H1 (cell line): ENCODE measurements around the gene RABGAP1. TPM values are rescaled to one million over a fixed set of nuclear protein-coding genes. Genes with fewer than 3 reads are reported as not detected.

Experiments used
- CTCF ChIA-PET: fragments of 300-600 bp; sonication (Branson Sonifier 250); formaldehyde crosslinking; loops from one replicate; lab custom pipeline; 2021; ENCODE audit not compliant: partially characterized antibody; lab: Charles Lee
- POLR2A ChIA-PET: fragments of 300-600 bp; sonication (Branson Sonifier 250); formaldehyde crosslinking; loops from one replicate; lab custom pipeline; 2021; ENCODE audit warnings: inconsistent platforms; ENCODE audit not compliant: partially characterized antibody; lab: Charles Lee
- DNase-seq, 2 experiments: peaks; one replicate each; pipeline versions ENCODE4 v3.0.0 to v3.0.0-alpha.2; 2010 to 2022; ENCODE audit warnings: low spot score in 2 of 2, low read depth in 1 of 2, mixed read lengths in 1 of 2
- FAIRE-seq: peaks from 2 replicates; lab custom pipeline; 2011; peaks lifted over from hg19 to GRCh38; lab: Jason Lieb, UNC
- H2AFZ ChIP-seq: 2 replicates; pipeline ENCODE4 v1.8.1; 2012; ENCODE audit warnings: low read length, inconsistent platforms
- H2AK5ac ChIP-seq: 2 replicates; pipeline ENCODE4 v1.6.1; 2013; ENCODE audit warnings: low read depth, low read length
- H2BK120ac ChIP-seq: replicated peaks from 2 replicates; pipeline ENCODE3; 2013; ENCODE audit warnings: low read depth, low read length, inconsistent platforms
- H2BK12ac ChIP-seq: 2 replicates; pipeline ENCODE4 v1.6.1; 2013; ENCODE audit warnings: low read depth, low read length
- H2BK15ac ChIP-seq: 2 replicates; pipeline ENCODE4 v1.6.1; 2013; ENCODE audit warnings: low read length
- H2BK20ac ChIP-seq: 2 replicates; pipeline ENCODE4 v1.6.1; 2013; ENCODE audit warnings: low read length
- H2BK5ac ChIP-seq: 2 replicates; pipeline ENCODE4 v1.6.1; 2013; ENCODE audit warnings: low read depth, low read length
- H3K14ac ChIP-seq: 2 replicates; pipeline ENCODE4 v1.6.1; 2013; ENCODE audit warnings: inconsistent platforms; ENCODE audit not compliant: insufficient read length
- H3K18ac ChIP-seq: 2 replicates; pipeline ENCODE4 v1.6.1; 2013; ENCODE audit warnings: low read length; ENCODE audit errors: extremely low read depth
- H3K23ac ChIP-seq: 2 replicates; pipeline ENCODE4 v1.6.1; 2013; ENCODE audit warnings: inconsistent platforms; ENCODE audit not compliant: insufficient read length
- H3K23me2 ChIP-seq: 2 replicates; pipeline ENCODE4 v1.6.1; 2013; ENCODE audit warnings: low read depth, low read length
- H3K27ac ChIP-seq: 2 replicates; pipeline ENCODE4 v1.6.1; 2011; ENCODE audit warnings: low read depth, low read length, inconsistent platforms
- H3K27me3 ChIP-seq, 4 experiments: replicated peaks in 1 of 4; 1 replicate in 1 of 4; 2 replicates in 3 of 4; pipeline versions ENCODE4 v1.6.1 to v1.8.1; 2011 to 2013; ENCODE audit warnings: low read length in 3 of 4, mild to moderate bottlenecking in 3 of 4, inconsistent platforms in 2 of 4, mixed read lengths in 2 of 4, moderate library complexity in 1 of 4; ENCODE audit not compliant: control insufficient read depth in 3 of 4, insufficient read depth in 3 of 4; ENCODE audit errors: extremely low read depth in 1 of 4
- H3K36me3 ChIP-seq, 4 experiments: 2 replicates each; pipeline versions ENCODE4 v1.6.1 to v1.8.1; 2011 to 2013; ENCODE audit warnings: mild to moderate bottlenecking in 4 of 4, low read length in 3 of 4, moderate library complexity in 2 of 4, control low read depth in 1 of 4, inconsistent platforms in 1 of 4; ENCODE audit not compliant: insufficient read depth in 4 of 4, control insufficient read depth in 2 of 4
- H3K4ac ChIP-seq: replicated peaks from 2 replicates; pipeline ENCODE3; 2013; ENCODE audit warnings: low read length, low read depth, mixed read lengths, inconsistent platforms; ENCODE audit not compliant: insufficient read length
- H3K4me1 ChIP-seq, 4 experiments: replicated peaks in 1 of 4; 1 replicate in 1 of 4; 2 replicates in 3 of 4; pipeline versions ENCODE4 v1.6.1 to v1.8.1; 2011 to 2013; ENCODE audit warnings: low read length in 3 of 4, inconsistent platforms in 2 of 4, mixed read lengths in 1 of 4; ENCODE audit not compliant: insufficient read depth in 4 of 4, control insufficient read depth in 3 of 4
- H3K4me2 ChIP-seq, 2 experiments: 2 replicates each; pipeline versions ENCODE4 v1.6.1 to v1.8.1; 2011 to 2013; ENCODE audit warnings: low read depth in 2 of 2, low read length in 2 of 2, control low read depth in 1 of 2, inconsistent platforms in 1 of 2, mild to moderate bottlenecking in 1 of 2; ENCODE audit not compliant: insufficient read depth in 1 of 2
- H3K4me3 ChIP-seq, 4 experiments: fragments of 200-600, 300-600 bp in 1 of 4; sonication (generic), shearing (Covaris generic), sonication (Bioruptor Twin) in 1 of 4; 2 replicates each; pipeline versions ENCODE4 v1.5.1 to v1.8.1; 2011 to 2016; ENCODE audit warnings: low read length in 4 of 4, low read depth in 3 of 4, control low read depth in 2 of 4, inconsistent platforms in 2 of 4, mild to moderate bottlenecking in 2 of 4, mixed read lengths in 1 of 4, moderate library complexity in 1 of 4; ENCODE audit not compliant: insufficient read depth in 2 of 4; ENCODE audit errors: extremely low read depth in 1 of 4
- H3K56ac ChIP-seq: replicated peaks from 2 replicates; pipeline ENCODE3; 2013; ENCODE audit warnings: low read depth, mild to moderate bottlenecking, mixed read lengths, low read length, inconsistent platforms; ENCODE audit not compliant: insufficient read length
- H3K79me1 ChIP-seq: 2 replicates; pipeline ENCODE4 v1.6.1; 2013; ENCODE audit warnings: low read depth, low read length, control low read depth
- H3K79me2 ChIP-seq, 2 experiments: 2 replicates each; pipeline versions ENCODE4 v1.6.1 to v1.8.1; 2012 to 2013; ENCODE audit warnings: low read length in 2 of 2, mild to moderate bottlenecking in 2 of 2, inconsistent platforms in 1 of 2; ENCODE audit not compliant: insufficient read depth in 2 of 2, control insufficient read depth in 1 of 2
- H3K9ac ChIP-seq, 4 experiments: replicated peaks in 1 of 4; 1 replicate in 1 of 4; 2 replicates in 3 of 4; pipeline versions ENCODE4 v1.6.1 to v1.8.1; 2011 to 2013; ENCODE audit warnings: low read depth in 3 of 4, low read length in 3 of 4, control low read depth in 2 of 4, mild to moderate bottlenecking in 2 of 4, moderate library complexity in 2 of 4, inconsistent platforms in 1 of 4; ENCODE audit errors: extremely low read depth in 1 of 4
- H3K9me3 ChIP-seq, 2 experiments: 2 replicates each; pipeline versions ENCODE4 v1.6.1 to v1.8.1; 2012 to 2013; ENCODE audit warnings: mild to moderate bottlenecking in 2 of 2, moderate library complexity in 2 of 2, control low read depth in 1 of 2, inconsistent platforms in 1 of 2, low read depth in 1 of 2, low read length in 1 of 2, mixed read lengths in 1 of 2; ENCODE audit not compliant: insufficient read depth in 2 of 2
- H4K20me1 ChIP-seq, 2 experiments: replicated peaks in 1 of 2; 2 replicates each; pipeline versions ENCODE3 to v1.8.1; 2011 to 2013; ENCODE audit warnings: inconsistent platforms in 2 of 2, low read length in 2 of 2, mild to moderate bottlenecking in 1 of 2; ENCODE audit not compliant: insufficient read depth in 2 of 2, control insufficient read depth in 1 of 2
- H4K5ac ChIP-seq: 2 replicates; pipeline ENCODE4 v1.6.1; 2013; ENCODE audit warnings: low read length, low read depth, mixed read lengths, inconsistent platforms; ENCODE audit not compliant: insufficient read length
- H4K8ac ChIP-seq: 2 replicates; pipeline ENCODE4 v1.8.0; 2013; ENCODE audit warnings: mild to moderate bottlenecking, moderate library complexity, low read length, inconsistent platforms; ENCODE audit not compliant: insufficient read depth; ENCODE audit errors: extremely low read depth
- H4K91ac ChIP-seq: replicated peaks from 2 replicates; pipeline ENCODE3; 2013; ENCODE audit warnings: low read length, mixed read lengths, inconsistent platforms; ENCODE audit not compliant: insufficient read length
- CREB1 ChIP-seq: IDR thresholded peaks from 2 replicates; pipeline ENCODE4 v1.6.1; 2012; ENCODE audit warnings: inconsistent platforms
- EP300 ChIP-seq, 2 experiments: IDR thresholded peaks; 1 replicate in 1 of 2; 2 replicates in 1 of 2; pipeline ENCODE4 v1.6.1; 2011 to 2012; ENCODE audit warnings: low read depth in 2 of 2, low read length in 2 of 2, mild to moderate bottlenecking in 2 of 2, borderline replicate concordance in 1 of 2, inconsistent platforms in 1 of 2, moderate library complexity in 1 of 2
- GABPA ChIP-seq: IDR thresholded peaks from 2 replicates; pipeline ENCODE4 v1.6.1; 2011; ENCODE audit warnings: mild to moderate bottlenecking, low read length, moderate library complexity, borderline replicate concordance; ENCODE audit not compliant: insufficient read depth
- HDAC2 ChIP-seq, 2 experiments: fragments of 300-600 bp in 1 of 2; sonication (generic) in 1 of 2; IDR thresholded peaks; 2 replicates each; pipeline ENCODE4 v1.6.1; 2011 to 2012; ENCODE audit warnings: low read depth in 2 of 2, low read length in 2 of 2, mild to moderate bottlenecking in 2 of 2, moderate library complexity in 2 of 2, borderline replicate concordance in 1 of 2, inconsistent platforms in 1 of 2
- POLR2A ChIP-seq, 2 experiments: IDR thresholded peaks; 1 replicate in 1 of 2; 2 replicates in 1 of 2; pipeline ENCODE4 v1.6.1; 2011; ENCODE audit warnings: low read depth in 2 of 2, low read length in 2 of 2, mild to moderate bottlenecking in 2 of 2; ENCODE audit errors: control extremely low read depth in 1 of 2
- RAD21 ChIP-seq, 2 experiments: IDR thresholded peaks in 1 of 2; conservative IDR thresholded peaks in 1 of 2; 2 replicates each; pipeline ENCODE4 v1.6.1; 2011; ENCODE audit warnings: low read depth in 2 of 2, low read length in 2 of 2, improper control_type of control experiment in 1 of 2, inconsistent platforms in 1 of 2, mild to moderate bottlenecking in 1 of 2, moderate library complexity in 1 of 2
- TEAD4 ChIP-seq: IDR thresholded peaks from 2 replicates; pipeline ENCODE4 v1.6.1; 2012; ENCODE audit warnings: low read depth, low read length, inconsistent platforms, mixed read lengths
- WGBS, 2 experiments: shearing (Covaris generic) in 1 of 2; methylation state at CpG; one replicate each; pipeline versions ENCODE4 v1.1.6 to v1.1.7; 2013 to 2015; ENCODE audit warnings: low lambda C conversion rate in 2 of 2, mixed read lengths in 2 of 2, inconsistent platforms in 1 of 2, low coverage in 1 of 2, missing lambda C conversion rate in 1 of 2; ENCODE audit not compliant: insufficient replicate concordance in 2 of 2, insufficient coverage in 1 of 2, insufficient read length in 1 of 2; ENCODE audit errors: extremely low coverage in 1 of 2, missing lambda C conversion rate in 1 of 2; 5-methylcytosine and 5-hydroxymethylcytosine counted together
- polyA plus RNA-seq, 7 experiments: library from polyadenylated mRNA; depleted of rRNA in 3 of 7; stranded (reverse) in 5 of 7; unstranded in 2 of 7; fragments of >200 nt in 5 of 7; fragments of 200-250 nt in 2 of 7; gene quantifications; 1 replicate in 5 of 7; 2 replicates in 1 of 7; 4 replicates in 1 of 7; pipeline versions ENCODE4 v1.2.1 to v1.2.3, GENCODE V29; 2011 to 2013; ENCODE audit warnings: missing spikeins in 2 of 7, mixed read lengths in 2 of 7
- total RNA-seq: library from RNA; stranded (reverse); fragmentation: NEBNext Ultra II Directional; extraction: Animal tissue kit (Norgen Biotek cat#: 25700); gene quantifications from 2 replicates; pipeline ENCODE4 v1.2.1, GENCODE V29; 2021

RABGAP1 gene
- total and polyA plus RNA-seq, 2 of the 8 experiments (the other 6 are each of a cell fraction or from before 2014, with no cell fraction given) = 15.7 to 38.3 TPM

- no peak for FAIRE-seq
- Histone ChIP-seq H3K4me3 (peak overlapping the region in 1 of 4 experiments; percentile 5; a peak in 1 of 8 replicates), H3K23me2 (no peaks in the 10 kb centered on the region), H2BK15ac (no peak overlapping the region), H2BK120ac (no peak overlapping the region), H2BK5ac (0 out of 2 replicates have a peak overlapping the region, but pooled peaks have one; percentile 11), H3K36me3 (peaks cover 16 to 66% (median 28%) of the 10 kb centered on the region in 4 experiments), H3K14ac (no peak overlapping the region), H3K23ac (no peak overlapping the region), H3K27ac (peak overlapping the region; percentile 87; the same call in 1 of the 2 replicates), H4K91ac (no peak overlapping the region), H2AK5ac (no peak overlapping the region), H2BK20ac (no peak overlapping the region), H3K56ac (no peak overlapping the region), H2AFZ (no peak overlapping the region), H3K4me1 (peaks cover 3 to 16% (median 9%) of the 10 kb centered on the region in 4 experiments), H3K79me1 (0 out of 2 replicates have a peak, but pooled peaks cover 2% of the 10 kb centered on the region), H4K5ac (no peak overlapping the region), H3K9ac (no peak overlapping the region), H3K27me3 (no peaks in the 10 kb centered on the region), H3K18ac (no peak overlapping the region), H3K9me3 (no peaks in the 10 kb centered on the region), H3K79me2 (no peaks in the 10 kb centered on the region), H4K8ac (no peak overlapping the region), H3K4ac (no peak overlapping the region), H4K20me1 (peaks cover 3 to 4% of the 10 kb centered on the region in 2 experiments), H2BK12ac (no peak overlapping the region), H3K4me2 (no peak overlapping the region; a peak in 1 of 4 replicates)
- POLR2A ChIA-PET = interaction anchor here (0.6 to 1.5 kb wide), 7 partner anchors 10 to 220 kb away, joined by 3 to 5 read pairs (median 3); no protein-coding TSS in a partner anchor
- no peak for TF ChIP-seq HDAC2 (IDR thresholded peaks at IDR 0.05; ENCODE audit: borderline replicate concordance in 1 of 2, low read depth in 2 of 2, low read length in 2 of 2)
- no peak for TF ChIP-seq CREB1
- TF ChIP-seq POLR2A (IDR thresholded peaks at IDR 0.05; ENCODE audit: control extremely low read depth in 1 of 2, low read depth in 2 of 2, low read length in 2 of 2) = peak in 1 of 2 experiments; percentile 48; a peak in 2 of 3 replicates
- TF ChIP-seq EP300 (IDR thresholded peaks at IDR 0.05; ENCODE audit: borderline replicate concordance in 1 of 2, low read depth in 2 of 2, low read length in 2 of 2) = no peak; a peak in 1 of 3 replicates
- TF ChIP-seq GABPA = no peak
- TF ChIP-seq RAD21 (IDR thresholded peaks at IDR 0.05 in 1 of 2, conservative IDR thresholded peaks at IDR 0.05 in 1 of 2; ENCODE audit: low read depth in 2 of 2, low read length in 2 of 2) = no peak
- TF ChIP-seq TEAD4 = peak; percentile 68; the same call in 1 of the 2 replicates
- DNase-seq = no peak
- 85% methylated on average over 3 of the region's 3 CpGs; no CpG with 5 or more reads in 1 of the 2 experiments for WGBS, 2 experiments
- CTCF ChIA-PET = interaction anchor here (0.5 to 6.0 kb wide), 24 partner anchors 10 to 278 kb away, joined by 3 to 49 read pairs (median 4); no protein-coding TSS in a partner anchor
Observed at GRCh38 chr9:123102375-123103113, 161.7 kb downstream of the RABGAP1 start.
